ENCODE results near the gene DDX19B.

DDX19B gene

DNA sequence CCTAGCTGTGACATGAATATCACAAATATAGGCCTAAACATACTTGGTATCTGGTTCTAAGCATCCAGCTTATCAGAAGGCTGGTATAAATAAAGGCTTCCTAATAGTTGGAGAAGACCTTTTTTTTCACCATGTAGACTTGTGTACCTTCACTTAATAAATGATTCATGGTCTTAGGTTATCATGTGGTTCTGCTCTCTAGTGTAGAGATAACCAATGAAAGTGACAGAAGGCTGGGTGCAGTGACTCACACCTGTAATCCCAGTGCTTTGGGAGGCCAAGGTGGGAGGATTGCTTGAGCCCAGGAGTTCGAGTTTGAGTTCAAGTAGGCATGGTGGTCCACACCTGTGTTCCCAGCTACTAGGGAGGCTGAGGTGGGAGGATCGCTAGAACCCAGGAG lies 50.8 kb downstream of the DDX19B start:
- DNase-seq = no peak

DNA sequence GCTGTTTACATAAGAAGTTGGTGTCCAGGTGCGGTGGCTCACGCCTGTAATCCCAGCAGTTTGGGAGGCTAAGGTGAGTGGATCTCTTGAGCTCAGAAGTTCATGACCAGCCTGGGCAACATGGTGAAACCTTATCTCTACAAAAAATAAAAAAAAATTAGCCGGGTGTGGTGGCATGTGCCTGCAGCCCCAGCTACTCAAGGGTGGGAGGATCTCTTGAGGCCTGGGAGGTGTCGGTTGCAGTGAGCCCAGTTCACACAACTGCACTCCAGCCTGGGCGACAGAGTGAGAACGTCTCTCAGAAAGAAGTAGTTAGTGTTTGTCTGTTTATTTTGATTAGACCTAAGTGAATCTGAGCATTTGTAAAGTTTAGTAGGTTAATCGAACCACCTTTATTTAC lies 60.6 kb downstream of the DDX19B start:
- no peak for DNase-seq

DNA sequence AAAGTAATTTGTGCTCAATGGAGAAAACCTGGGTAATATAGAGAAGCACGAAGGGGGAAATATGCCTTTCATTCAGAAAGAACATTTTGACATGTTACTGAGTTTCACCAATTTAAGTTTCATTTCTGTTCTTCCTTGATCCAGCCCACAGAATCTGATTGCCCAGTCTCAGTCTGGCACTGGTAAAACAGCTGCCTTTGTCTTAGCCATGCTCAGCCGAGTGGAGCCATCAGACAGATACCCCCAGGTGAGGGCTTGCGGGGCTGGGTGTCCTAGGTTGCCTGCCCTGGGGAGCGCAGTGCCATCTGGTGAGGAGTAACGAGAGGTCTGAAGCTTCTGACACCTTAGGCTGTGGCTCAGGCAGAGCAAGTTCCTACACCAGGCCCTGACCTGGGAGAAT lies 65.4 kb downstream of the DDX19B start:
- no peak for DNase-seq

DNA sequence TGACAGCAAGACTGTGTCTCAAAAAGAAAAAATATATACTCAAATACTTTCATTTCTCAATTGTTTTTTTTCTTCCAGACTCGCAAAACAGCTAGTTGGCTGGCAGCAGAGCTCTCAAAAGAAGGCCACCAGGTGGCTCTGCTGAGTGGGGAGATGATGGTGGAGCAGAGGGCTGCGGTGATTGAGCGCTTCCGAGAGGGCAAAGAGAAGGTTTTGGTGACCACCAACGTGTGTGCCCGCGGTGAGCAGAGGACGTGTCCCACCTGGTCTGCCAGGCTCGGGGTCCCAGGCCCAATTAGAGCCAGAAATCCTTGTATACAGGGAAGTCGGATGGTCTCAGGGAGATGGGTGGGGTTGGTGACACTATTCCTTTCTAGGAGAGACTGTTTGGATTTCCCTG lies 71.2 kb downstream of the DDX19B start:
- peak in 1 of 2 donors; percentile 9 for DNase-seq

DNA sequence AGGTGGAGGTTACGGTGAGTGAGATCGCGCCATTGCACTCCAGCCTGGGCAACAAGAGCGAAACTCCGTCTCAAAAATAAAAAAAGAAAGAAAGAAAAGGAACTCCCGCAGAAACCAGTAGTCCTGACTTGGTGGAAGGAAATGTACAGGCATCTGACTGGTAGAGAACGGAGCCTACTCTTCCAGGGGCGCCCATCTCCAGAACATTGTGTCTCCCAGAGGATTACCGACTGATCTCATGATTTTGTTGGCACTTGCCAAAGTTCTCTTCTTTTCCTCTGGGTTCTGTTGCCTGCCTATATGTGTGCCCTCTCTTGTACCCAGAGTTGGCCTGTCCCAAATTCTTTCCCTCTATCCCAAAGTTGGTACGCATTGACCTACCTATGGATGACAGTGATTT lies 71.9 kb downstream of the DDX19B start:
- no peak for DNase-seq

DNA sequence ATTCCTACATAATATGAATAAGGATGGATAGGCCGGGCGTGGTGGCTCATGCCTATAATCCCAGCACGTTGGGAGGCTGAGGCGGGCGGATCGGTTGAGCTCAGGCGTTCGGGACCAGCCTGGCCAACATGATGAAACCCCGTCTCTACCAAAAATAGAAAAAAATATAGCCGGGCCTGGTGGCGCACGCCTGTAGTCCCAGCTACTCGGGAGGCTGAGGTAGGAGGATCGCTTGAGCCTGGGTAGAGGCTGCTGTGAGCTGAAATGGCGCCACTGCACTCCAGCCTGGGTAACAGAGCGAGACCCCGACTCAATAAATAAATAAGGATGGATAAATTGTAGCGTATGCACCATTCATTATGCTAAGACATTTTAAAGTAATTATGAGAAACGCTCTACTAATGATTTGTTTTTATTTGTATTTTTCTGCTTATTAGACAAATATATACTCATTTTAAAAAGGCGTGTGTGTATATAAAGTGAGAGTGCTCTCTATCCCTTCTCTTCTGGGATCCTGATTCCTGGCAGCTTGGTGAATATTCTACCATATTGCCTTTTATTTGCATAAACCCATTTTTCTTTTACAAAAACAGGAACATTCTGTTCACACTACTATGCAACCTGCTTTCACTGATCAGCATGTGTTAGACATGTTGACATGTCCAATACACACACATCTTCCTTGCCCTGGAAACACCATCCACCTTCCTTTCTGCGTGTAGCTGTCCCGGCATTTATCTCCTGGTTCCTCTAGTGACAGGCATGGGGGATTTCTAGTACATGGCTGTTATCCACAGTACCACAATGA lies 74.1 kb downstream of the DDX19B start:
- DNase-seq = no peak

DNA sequence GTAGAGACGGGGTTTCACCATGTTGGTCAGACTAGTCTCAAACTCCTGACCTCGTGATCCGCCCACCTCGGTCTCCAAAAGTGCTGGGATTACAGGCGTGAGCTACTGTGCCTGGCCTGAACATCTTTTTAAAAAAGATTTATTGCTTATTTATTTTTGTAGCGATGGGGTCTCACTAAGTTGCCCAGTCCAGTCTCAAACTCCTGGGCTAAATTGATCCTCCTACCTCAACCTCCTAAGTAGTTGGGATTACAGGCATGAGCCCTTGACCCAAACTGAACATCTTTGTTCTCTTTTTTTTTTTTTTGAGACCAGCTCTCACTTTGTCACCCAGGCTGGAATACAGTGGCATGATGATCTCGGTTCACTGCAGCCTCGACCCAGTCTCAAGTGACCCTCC lies 75.2 kb downstream of the DDX19B start:
- no peak for DNase-seq

DNA sequence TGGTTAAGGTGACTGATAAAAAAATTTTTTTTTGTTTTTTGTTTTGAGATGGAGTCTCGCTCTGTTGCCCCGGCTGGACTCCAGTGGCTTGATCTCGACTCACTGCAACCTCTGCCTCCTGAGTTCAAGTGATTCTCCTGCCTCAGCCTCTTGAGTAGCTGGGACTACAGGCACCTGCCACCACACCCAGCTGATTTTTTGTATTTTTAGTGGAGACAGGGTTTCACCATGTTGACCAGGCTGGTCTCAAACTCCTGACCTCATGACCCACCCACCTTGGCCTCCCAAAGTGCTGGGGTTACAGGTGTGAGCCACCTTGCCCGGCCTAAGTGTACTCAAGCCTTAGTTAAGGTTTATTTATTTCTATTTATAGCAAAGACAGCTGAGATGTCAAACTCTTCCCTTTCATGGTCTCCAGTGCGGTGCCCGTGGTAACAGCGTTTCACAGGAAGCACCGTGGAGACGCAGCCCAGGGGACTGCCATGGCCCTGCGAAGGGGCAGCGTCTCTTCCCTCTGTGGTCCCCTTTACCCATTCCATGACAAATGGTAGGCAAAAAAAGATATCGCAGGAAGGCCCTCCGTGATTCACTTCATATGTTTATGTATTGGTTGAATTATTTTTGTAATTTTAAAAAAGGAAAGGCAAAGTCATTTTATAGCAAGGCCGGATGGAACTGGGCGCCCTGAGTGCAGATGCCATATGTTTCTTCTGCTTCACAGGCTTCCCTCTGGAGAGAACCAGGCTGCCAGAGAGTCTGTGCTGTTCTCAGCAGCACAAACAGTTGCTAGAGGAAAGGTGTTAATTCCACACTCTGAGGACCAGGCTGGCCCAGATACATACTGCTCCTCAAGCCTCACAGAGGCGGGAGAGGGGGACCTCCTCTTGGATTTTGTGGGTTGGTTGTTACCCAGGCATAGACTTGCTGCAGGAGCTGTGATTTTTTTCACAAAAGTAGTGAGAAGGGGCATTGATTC lies 76.9 kb downstream of the DDX19B start:
- DNase-seq = no peak

DNA sequence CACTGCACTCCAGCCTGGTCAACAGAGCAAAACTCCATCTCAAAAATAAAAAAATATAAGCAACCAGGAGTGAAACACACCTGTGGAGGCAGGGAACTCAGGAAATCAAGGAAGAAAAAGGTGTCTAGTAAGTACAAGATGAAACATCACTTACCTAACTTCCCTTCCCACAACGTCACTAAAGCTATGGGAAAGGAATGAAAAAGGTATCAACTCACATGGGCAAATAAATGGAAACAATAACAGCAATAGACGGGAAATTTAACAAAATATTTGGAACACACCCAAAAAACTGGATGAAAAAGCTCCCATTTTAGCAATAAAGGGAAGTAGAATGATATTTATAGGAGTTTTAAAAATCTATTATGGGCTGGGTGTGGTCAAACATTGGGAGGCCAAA lies 78.8 kb downstream of the DDX19B start:
- DNase-seq = no peak

DNA sequence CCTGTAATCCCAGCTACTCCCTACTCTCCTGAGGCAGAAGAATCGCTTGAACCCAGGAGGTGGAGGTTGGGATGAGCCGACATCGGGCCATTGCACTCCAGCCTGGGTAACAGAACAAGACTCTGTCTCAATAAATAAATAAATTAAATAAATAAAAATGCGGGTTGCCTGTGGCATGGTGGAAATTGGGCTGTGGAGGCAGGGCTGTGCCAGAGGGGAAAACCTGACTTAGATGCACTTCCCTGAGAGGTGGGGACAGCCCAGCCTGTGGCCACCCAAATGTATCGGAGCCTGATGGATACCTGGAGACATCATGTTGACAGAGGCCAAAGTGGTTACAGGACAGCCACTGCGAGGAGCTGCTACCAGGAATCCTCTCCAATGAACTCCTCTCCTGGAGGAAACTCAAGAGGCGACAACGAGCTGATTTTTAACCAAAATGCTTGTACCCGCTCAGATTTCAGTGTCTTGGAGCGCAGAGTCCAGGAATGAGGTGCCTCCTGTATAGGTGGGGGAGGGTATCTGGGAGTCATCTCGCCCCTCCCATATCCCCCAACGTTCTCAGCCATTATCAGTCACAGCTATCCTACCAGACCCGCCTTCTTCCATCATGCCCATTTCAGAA lies 80.0 kb downstream of the DDX19B start:
- no peak for DNase-seq

DNA sequence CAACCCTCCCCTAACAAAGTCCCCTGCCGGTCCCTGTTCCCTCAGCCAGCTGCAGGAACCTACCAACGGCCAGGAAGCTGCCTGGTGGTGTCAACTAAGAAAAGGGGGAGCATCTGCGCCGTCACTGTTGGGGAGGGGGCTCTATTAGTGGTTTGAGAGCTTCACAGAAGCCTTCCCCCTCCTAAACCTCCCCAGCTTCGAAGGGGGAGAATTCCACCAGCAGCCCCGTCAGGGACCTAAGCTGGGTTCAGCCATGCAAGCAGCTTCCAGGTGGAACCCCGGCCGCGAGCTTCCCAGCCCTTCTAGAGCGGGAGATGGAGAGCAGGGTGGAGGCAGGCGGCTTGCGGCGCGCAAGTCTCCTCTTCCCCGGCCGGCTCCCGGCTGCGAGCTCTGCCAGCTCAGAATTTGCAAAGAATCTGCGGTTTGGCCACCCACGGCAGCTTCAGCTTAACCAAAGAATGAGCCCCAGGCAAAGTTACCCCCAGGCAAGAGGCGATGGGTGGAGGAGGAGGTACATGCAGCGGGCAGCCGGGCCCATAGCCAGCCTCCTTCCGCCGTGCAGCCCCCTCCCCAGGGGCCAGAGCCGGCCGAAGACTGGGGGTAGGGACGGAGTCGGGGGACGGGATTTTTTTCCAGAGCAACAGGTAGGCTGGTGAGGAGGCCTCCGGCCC lies 81.4 kb downstream of the DDX19B start:
- peak; percentile 56 to 80 for DNase-seq

DNA sequence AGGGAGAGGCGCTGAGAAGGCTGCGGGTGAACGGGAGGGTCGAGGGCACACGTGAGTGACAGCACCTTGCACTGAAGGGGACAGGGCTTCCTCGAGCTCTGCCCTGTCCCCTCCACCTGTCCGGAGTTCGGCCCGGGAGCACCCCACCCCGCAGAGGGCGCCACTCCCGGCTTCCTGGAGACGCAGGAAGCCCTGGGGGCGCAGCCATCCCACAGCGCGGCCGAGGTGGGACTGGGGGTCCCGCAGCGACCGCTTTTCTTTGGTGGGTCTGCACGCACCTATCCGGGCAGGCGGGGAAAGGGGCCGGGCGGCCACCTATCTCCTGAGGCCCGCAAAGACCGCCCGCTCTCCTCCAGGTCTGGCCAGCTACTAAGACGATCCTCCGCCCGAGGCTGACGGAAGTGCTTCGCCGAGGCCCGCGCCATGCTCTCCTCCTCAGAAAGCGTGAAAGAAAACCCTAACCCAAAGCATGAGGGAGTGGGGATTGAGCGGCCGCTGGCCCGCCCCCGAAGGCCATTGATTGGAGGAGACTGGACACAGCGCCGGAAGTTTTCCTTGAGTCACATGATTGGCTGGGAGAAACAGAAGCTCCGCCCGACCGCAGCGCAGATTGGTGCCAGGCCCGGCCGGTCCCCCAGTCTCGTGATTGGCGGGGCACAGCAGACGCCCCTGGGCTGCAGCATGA lies 82.1 kb downstream of the DDX19B start:
- peak; percentile 97 for DNase-seq

DNA sequence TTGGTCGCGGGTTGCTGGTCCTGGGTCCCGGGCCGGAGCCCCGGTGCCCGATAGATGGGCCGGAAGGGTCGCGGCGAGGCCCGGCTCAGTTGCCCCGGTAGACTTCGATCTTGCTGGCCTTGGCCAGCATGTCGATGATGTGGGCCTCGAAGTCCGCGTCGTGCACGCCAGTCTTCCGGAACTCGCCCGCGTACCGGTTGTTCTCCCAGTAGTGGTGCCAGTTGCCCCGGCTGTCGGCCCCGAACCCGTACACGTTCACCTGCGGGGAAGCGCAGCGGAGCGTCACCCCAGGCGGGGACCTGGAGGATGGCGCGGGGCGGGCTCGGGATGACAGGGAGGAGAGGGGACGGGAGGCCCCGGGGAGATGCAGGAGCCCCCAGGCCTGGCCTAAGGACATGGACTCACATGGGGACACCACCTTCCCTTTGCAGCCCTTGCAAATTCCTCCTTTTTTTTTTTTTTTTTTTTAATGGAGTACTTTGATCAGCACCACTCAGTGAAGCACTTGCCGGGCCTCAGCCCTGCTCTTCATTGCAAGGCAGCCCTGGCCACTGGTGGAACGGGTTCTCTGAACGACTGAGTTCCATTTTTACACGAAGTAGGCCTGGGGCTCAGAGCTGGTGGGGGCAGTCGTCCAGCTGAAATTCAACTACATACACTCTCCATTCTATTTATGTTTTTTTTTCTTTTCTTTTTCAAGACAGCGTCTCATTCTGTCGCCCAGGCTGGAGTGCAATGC lies 82.8 kb downstream of the DDX19B start:
- DNase-seq = no peak

DNA sequence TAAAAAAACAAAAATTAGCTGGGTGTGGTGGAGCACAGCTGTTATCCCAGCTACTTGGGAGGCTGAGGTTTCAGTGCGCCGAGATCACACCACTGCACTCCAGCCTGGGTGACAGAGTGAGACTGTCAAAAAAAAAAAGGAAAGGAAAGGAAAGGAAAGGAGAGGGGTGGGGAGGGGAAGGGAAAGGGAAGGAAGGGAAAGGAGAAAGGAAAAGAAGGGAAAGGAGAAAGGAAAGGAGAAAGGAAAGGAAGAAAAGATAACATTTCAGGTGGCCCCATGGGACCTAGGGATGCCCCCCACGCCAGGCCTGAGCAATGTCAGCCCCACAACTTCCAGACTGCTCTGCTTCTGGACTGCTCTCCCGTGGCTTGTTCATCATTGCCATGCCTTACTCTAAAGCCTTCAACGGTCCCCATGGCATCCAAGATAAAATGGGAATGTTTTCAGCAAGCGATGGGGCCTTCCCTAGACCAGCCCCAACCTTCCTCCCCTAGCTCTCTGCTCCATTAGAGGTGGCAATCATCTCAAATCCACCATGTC lies 84.5 kb downstream of the DDX19B start:
- no peak for DNase-seq
